HG02588 (cell line): ENCODE data around the gene TMEM114.

Experiments used
- ATAC-seq: cut with Tn5 transposase; IDR thresholded peaks from one replicate; pipeline ENCODE4 v1.9.1; 2021; ENCODE audit warnings: mild to moderate bottlenecking, moderate library complexity; ENCODE audit not compliant: unreplicated experiment

TMEM114 gene

DNA sequence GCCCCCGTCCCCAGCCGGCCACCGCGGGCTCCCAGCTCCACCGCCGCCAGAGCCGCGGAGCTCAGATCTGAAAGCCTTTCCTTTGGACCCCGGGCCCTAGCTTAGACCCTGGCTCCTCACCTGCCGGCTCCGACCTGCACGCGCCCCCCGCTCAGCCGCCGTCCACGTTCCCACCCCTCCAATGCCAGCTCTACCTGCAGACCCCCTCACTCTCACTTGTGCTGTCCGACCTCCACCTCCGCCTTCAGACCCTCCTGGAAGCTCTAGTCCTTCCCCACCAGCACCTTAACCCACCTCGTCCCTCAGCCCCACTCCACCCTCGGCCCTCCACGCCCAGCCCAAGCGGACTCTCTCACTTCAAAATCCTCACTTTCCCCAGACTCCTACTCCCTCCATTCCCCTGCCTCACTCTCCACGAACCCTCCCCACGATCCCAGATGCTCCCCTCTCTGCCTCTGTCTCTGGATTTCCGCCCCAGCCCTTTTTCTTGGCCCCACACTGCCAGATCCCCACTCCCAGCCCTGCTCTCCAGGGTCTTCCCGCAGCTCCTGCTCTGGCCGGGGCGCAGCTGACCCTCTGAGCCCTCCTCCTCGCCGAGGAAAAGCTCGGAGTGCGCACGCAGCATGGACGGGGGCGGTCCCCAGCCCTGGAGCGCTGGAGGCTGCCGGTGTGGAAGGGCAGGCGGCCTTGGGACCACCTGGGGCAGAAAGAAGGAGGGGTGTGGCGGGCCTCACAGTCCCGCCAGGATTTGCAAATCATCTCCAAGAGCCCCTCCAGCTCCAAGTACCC, at the start of gene TMEM114:
TMEM114 (minus strand) TSS at position 612 of the 789 bp plus-strand sequence. CDS start 673 bp downstream, outside the sequence.
- no peak for ATAC-seq

DNA sequence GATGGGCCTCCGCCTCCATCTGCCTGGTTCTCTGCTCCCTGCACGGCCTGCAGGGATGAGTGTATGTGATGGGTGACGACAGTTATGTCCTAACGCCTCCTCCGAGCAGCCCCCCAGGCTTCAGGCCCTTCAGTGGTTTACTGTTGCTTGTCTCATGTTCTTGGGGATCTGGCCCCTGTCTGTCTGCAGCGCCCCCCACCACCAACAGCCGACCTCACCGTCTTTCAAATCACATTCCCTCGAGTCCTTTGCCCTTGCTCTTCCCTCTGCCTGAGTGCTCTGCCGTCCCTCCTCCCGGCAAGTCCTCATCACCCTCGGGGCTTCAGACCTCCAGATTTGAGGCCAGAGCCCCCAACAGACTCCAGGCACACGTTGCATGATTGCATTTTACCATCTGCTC, 49.4 kb upstream of the TMEM114 start:
- ATAC-seq: no peak

DNA sequence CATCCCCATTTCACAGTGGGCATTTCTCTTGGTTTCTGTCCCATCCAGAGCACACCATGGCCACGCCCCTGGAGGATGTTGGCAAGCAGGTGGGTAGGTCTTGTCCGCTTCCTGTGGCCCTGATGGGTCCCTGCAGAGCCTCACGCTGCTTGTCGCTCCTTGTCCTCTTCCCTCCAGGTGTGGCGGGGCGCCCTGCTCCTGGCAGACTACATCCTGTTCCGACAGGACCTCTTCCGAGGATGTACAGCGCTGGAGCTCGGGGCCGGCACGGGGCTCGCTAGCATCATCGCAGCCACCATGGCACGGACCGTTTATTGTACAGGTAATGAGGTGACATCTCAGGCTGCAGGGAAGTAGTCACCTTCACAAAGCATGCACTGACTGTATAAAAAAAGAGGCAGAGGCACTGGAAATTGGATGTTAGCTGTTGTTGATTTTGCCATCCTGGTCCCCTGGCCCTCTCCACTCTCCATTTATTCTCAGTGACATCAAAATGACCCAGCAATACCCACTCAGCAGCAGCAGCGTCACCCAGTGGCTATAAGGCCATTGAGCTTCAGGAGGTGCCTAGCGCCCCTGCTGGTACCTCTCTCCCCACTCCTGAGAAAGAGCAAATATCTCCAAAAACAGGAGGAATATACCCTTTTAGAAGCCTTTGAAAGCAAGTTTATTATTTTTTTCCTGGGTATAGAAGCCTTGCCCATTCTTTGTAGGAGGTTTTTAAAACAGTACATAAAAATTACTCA, 44.9 kb upstream of the TMEM114 start:
- no peak for ATAC-seq

DNA sequence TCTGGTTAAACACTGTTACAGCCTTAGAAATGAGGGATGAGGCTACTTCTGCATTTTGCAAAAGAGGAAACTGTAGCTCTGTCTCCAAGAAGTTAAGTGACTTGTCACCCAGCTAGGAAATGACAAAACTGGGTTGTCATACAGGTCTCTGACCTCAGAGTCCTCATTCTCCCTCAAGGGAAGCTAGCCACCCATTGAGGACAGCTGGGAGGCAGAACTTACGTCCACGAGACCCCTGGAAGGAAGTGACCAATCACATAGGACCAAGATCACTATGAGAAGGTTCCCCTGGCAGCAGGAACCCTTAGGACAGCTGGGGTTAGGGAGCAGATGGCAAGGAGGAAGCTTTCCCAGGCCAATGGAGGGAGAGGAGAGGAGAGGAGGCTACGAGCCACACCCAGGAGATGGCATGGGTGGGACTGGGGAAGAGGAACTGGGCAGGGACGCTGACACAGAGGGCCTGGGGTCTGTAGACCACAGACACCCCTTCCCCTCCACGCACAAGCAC, 42.4 kb upstream of the TMEM114 start:
- no peak for ATAC-seq

GRCh38 chr16:8631818-8632465, 41.6 kb upstream of the TMEM114 start:
- ATAC-seq: no peak

GRCh38 chr16:8631373-8631772, 41.1 kb upstream of the TMEM114 start:
- no peak for ATAC-seq

DNA sequence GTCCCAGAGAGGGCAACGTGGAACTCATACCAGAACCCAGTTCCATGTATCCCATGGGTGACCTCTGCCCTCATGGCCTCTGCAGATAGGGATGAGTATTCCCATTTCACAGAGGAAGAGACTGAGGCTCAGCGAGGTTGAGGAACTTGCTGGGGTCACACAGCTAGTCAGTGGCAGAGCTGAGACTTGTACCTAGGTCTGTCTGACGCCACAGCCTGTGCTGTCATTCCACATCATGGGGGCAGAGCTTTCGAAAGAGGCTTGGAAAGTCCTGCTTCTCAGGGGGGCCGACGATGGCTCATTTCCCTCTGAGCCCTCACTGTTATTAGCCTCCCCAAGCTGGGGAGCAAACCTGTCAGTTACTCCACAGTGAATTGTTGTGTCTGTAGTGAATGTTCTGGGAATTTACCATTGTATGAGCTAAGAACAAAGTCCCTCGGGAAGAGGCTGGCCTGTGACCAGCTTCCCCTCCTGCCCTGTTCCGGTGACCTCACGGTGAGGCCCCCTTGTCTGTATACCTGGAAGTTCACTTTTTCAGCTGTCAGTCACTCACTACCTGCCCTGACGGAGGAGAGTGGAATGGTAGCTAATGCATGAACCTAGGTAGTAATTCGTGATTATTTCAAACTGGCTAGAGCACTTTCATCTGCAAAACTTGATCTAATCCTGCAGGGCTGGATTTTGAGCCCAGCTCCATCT, 40.1 kb upstream of the TMEM114 start:
- no peak for ATAC-seq

- ATAC-seq: no peak
These were observed 38.8 kb upstream of the TMEM114 start for GRCh38 chr16:8628981-8629725.

DNA sequence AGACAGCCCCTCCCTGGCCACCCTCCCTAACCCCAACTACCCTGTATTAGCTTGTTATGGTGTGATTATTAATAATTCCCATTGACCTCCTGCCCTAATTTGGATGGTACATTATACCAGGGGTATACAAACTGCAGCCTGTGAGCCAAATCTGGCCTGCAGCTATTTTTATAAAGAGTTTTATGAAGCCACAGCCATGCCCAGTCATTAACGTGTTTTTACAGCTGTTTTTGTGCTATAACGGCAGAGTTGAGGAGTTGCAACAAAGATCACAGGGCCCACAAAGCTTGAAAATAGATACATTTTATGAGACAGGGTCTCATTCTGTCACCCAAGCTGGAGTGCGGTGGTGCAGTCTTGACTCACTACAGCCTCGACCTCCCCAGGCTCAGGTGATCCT, 37.1 kb upstream of the TMEM114 start:
- no peak for ATAC-seq

DNA sequence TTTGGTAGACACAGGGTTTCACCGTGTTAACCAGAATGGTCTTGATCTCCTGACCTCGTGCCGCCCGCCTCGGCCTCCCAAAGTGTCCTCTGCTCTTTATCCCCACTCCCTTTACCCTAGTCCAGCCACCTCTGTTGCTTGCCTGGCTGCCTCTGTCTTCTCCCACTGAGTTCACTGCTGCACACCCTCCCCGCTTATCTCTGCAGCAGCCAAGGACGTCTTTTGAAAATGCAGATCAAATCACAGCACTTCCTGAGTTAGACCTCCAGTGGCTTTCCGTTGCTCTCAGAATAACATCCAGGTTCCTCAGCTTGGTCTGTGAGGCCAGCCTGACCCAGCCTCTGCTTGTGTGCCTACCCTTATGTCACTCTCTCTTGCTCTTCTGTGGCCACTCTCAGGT, 36.6 kb upstream of the TMEM114 start:
- ATAC-seq: no peak

DNA sequence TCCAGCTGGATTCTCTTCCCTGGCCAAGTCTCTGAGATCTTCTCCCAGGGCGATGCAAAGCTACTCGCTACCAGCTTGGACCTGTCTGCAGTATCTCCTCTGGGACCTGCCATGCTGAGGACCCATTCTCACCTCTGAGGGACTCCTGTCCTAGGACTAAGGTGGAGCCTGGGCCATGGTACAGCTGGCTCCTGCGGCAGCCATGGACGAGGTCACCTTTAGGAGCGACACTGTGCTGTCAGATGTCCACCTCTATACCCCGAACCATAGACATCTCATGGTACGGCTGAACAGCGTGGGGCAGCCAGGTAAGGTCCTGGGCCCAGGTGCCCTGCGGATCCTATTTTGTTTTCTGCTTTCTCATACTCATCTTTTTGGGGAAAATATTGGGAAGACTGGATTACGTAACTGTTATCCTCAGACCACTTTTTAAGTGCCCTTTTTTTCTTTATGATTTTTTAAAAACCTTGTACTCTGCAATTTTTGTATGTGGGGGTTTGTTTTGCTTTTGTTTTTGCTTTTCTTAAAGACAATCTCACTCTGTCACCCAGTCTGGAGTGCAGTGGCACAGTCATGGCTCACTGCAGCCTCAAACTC, 35.3 kb upstream of the TMEM114 start:
- ATAC-seq: no peak

DNA sequence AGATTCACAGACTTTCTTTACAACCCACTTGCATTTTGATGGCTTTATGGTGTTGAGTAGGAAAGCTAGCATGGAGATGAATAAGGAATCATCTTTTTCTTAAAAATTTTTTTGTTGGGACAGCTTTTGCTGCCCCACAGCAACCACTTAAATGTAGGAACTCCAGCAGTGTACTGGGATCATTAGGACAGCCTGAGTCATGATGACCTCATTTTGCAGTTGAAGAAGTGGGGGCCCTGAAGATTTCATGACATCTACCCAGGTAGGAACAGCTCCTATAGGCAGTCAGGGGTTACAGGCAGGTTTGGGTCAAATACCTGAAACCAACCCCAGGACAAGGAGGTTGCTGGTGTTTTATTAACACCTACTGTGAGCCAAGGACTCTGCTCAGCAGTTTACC, 33.3 kb upstream of the TMEM114 start:
- no peak for ATAC-seq

- ATAC-seq: no peak
These were observed 32.0 kb upstream of the TMEM114 start for GRCh38 chr16:8622315-8622656.

DNA sequence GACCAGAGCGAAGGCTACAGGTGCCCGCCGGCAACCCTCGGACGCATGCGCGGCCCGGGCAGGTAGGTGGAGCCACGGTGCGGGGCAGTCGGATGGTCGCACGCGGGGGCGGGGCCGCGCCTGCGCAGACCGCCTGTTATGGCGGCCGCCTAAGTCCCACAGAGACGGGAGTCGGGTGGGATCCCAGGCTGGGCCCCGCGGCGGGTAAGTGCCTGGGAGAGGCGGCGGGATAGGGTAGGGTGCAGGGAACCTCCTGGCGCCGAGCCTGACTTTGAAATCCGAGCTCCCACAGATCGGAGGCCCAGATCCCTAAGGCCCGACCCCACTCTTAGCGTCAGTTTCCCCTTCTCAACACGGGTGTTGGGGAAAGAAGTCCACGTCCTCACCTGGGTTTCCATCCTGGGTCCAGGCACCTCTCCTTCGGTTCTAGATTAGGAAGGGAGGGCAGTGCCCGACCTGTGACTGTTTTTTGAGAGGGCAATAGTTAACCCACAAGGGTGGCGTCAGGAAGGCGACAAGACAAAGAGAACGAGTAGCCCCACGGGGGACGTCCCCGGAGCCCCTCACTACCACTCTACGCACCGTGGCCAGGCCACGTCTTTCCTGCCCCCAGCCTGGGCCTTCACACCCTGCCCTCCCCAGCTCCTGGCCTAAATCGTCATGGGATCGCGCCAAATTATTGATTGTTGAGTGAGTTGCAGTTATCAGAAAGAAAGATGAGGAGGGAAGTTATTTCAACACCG, 31.4 kb upstream of the TMEM114 start, which contains the start of gene METTL22:
METTL22 (plus strand) TSS at position 127 of the 743 bp plus-strand sequence. CDS start 3,968 bp downstream, outside the sequence.
- peak; percentile 91 for ATAC-seq

DNA sequence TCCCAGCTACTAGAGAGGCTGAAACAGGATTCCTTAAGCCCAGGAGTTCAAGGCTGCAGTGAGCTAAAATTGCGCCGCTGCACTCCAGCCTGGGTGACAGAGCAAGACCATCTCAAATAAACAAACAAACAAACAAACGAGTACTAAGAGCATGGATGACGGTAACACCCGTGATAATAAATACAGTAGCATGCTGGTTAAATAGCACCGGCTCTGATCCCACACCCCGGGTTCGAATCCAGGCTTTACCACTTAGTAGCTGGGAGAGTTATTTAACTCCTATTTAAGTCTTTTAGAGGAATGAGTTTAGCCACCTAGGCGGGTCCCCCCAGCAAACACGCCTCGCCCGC, 30.9 kb upstream of the TMEM114 start:
- no peak for ATAC-seq

- ATAC-seq: no peak
These were observed 30.2 kb upstream of the TMEM114 start for GRCh38 chr16:8620535-8620934.

GRCh38 chr16:8619671-8620370, 29.5 kb upstream of the TMEM114 start:
- ATAC-seq: no peak

GRCh38 chr16:8614435-8615029, 24.2 kb upstream of the TMEM114 start:
- no peak for ATAC-seq
